Measurements from ENCODE around the gene SMYD3.

The SMYD3 gene

GRCh38 chr1:246304484-246305259 lies 202.4 kb downstream of the SMYD3 start:
- no peak for DNase-seq (ENCODE audit: low spot score)

GRCh38 chr1:246302711-246303317 lies 204.3 kb downstream of the SMYD3 start:
- DNase-seq (ENCODE audit: low spot score): no peak

- DNase-seq (ENCODE audit: low spot score): no peak
These were observed 204.8 kb downstream of the SMYD3 start for GRCh38 chr1:246302251-246302625.

GRCh38 chr1:246301553-246302250 lies 205.4 kb downstream of the SMYD3 start:
- DNase-seq (ENCODE audit: low spot score): no peak

- no peak for DNase-seq (ENCODE audit: low spot score)
These were observed 206.2 kb downstream of the SMYD3 start for GRCh38 chr1:246300626-246301549.

GRCh38 chr1:246297279-246298265 lies 209.5 kb downstream of the SMYD3 start:
- DNase-seq (ENCODE audit: low spot score): no peak

GRCh38 chr1:246295968-246296367 lies 211.1 kb downstream of the SMYD3 start:
- no peak for DNase-seq (ENCODE audit: low spot score)

- no peak for DNase-seq (ENCODE audit: low spot score)
These were observed 211.7 kb downstream of the SMYD3 start for GRCh38 chr1:246295340-246295739.

- no peak for DNase-seq (ENCODE audit: low spot score)
These were observed 212.8 kb downstream of the SMYD3 start for GRCh38 chr1:246294263-246294662.

GRCh38 chr1:246293366-246294121 lies 213.5 kb downstream of the SMYD3 start:
- DNase-seq (ENCODE audit: low spot score): no peak

- no peak for DNase-seq (ENCODE audit: low spot score)
These were observed 214.5 kb downstream of the SMYD3 start for GRCh38 chr1:246292571-246292970.

- no peak for DNase-seq (ENCODE audit: low spot score)
These were observed 216.0 kb downstream of the SMYD3 start for GRCh38 chr1:246291127-246291526.

- no peak for DNase-seq (ENCODE audit: low spot score)
These were observed 223.2 kb downstream of the SMYD3 start for GRCh38 chr1:246283771-246284410.

- no peak for DNase-seq (ENCODE audit: low spot score)
These were observed 225.4 kb downstream of the SMYD3 start for GRCh38 chr1:246281639-246282038.

- no peak for DNase-seq (ENCODE audit: low spot score)
These were observed 225.9 kb downstream of the SMYD3 start for GRCh38 chr1:246281195-246281594.

- DNase-seq (ENCODE audit: low spot score): peak; percentile 48
These were observed 226.5 kb downstream of the SMYD3 start for GRCh38 chr1:246280551-246280950.

- DNase-seq (ENCODE audit: low spot score): no peak
These were observed 227.7 kb downstream of the SMYD3 start for GRCh38 chr1:246279402-246279801.

GRCh38 chr1:246278371-246278770 lies 228.7 kb downstream of the SMYD3 start:
- no peak for DNase-seq (ENCODE audit: low spot score)

GRCh38 chr1:246275036-246275435 lies 232.0 kb downstream of the SMYD3 start:
- no peak for DNase-seq (ENCODE audit: low spot score)

GRCh38 chr1:246274186-246274585 lies 232.9 kb downstream of the SMYD3 start:
- DNase-seq (ENCODE audit: low spot score): no peak
